A549 (cell line): ENCODE results near the gene HS3ST1. TPM values are rescaled to one million over a fixed set of nuclear protein-coding genes. Genes with fewer than 3 reads are reported as not detected.

Experiments used
- ATAC-seq, 2 experiments: fragments of 200-7000 bp in 1 of 2; fragments of >200 bp in 1 of 2; cut with Nextera tagmentation in 1 of 2; cut with Tn5 transposase in 1 of 2; 3 replicates each; pipeline versions ENCODE4 v1.8.0 to v1.9.1; 2018 to 2020; ENCODE audit warnings: mild to moderate bottlenecking in 1 of 2, moderate library complexity in 1 of 2
- CTCF ChIA-PET: fragments of 300-600 bp; sonication (Branson Sonifier 250); formaldehyde crosslinking; extraction: SDS; loops from one replicate; lab custom pipeline; 2021; ENCODE audit warnings: antibody characterized with exemption, inconsistent platforms; lab: Yijun Ruan, JAX
- POLR2A ChIA-PET: fragments of 350-600 bp; formaldehyde crosslinking; extraction: SDS; loops from one replicate; lab custom pipeline; 2021; ENCODE audit warnings: antibody characterized with exemption, inconsistent platforms; lab: Yijun Ruan, JAX
- DNase-seq, 2 experiments: peaks; one replicate each; pipeline versions ENCODE4 v3.0.0 to v3.0.0-alpha.2; 2011 to 2016; ENCODE audit warnings: low read depth in 1 of 2, low spot score in 1 of 2
- FAIRE-seq: peaks from 2 replicates; lab custom pipeline; 2011; peaks lifted over from hg19 to GRCh38; lab: Jason Lieb, UNC
- H3K27ac ChIP-seq, 2 experiments: fragments of >200 bp; sonication (Bioruptor Twin); formaldehyde crosslinking; 3 replicates each; pipeline ENCODE4 v1.5.1; 2016 to 2017
- H3K4me1 ChIP-seq: fragments of >200 bp; sonication (Bioruptor Twin); formaldehyde crosslinking; 3 replicates; pipeline ENCODE4 v1.6.1; 2016
- H3K4me2 ChIP-seq: fragments of >200 bp; sonication (Bioruptor Twin); formaldehyde crosslinking; 3 replicates; pipeline ENCODE4 v1.6.1; 2016
- H3K4me3 ChIP-seq: fragments of >200 bp; sonication (Bioruptor Twin); formaldehyde crosslinking; 3 replicates; pipeline ENCODE4 v1.5.1; 2016
- H3K9me3 ChIP-seq: fragments of >200 bp; sonication (Bioruptor Twin); formaldehyde crosslinking; 3 replicates; pipeline ENCODE4 v1.6.1; 2016
- BCL3 ChIP-seq: fragments of >200 bp; sonication (Bioruptor Twin); formaldehyde crosslinking; IDR thresholded peaks from 3 replicates; pipeline ENCODE4 v1.6.1; 2016
- BHLHE40 ChIP-seq: IDR thresholded peaks from 2 replicates; pipeline ENCODE4 v1.6.1; 2012; ENCODE audit warnings: low read depth, low read length, inconsistent platforms
- CBX8 ChIP-seq: fragments of 200-600 bp; sonication (generic); IDR thresholded peaks from 2 replicates; pipeline ENCODE4 v1.6.1; 2016
- EP300 ChIP-seq, 2 experiments: fragments of >200 bp; sonication (Bioruptor Twin); formaldehyde crosslinking; IDR thresholded peaks; 2 replicates in 1 of 2; 3 replicates in 1 of 2; pipeline ENCODE4 v1.6.1; 2016 to 2017
- ESRRA ChIP-seq: fragments of 150-350 bp; IDR thresholded peaks from 2 replicates; pipeline ENCODE4 v1.6.1; 2014; ENCODE audit warnings: mild to moderate bottlenecking, low read length, borderline replicate concordance
- FOSL2 ChIP-seq, 2 experiments: fragments of 450-650 bp in 1 of 2; fragments of >200 bp in 1 of 2; sonication (Bioruptor Twin) in 1 of 2; formaldehyde crosslinking; IDR thresholded peaks; 2 replicates each; pipeline versions ENCODE4 v1.5.0 to v1.6.1; 2016 to 2020; ENCODE audit warnings: mild to moderate bottlenecking in 1 of 2, moderate library complexity in 1 of 2
- GATA3 ChIP-seq: IDR thresholded peaks from 2 replicates; pipeline ENCODE4 v1.6.1; 2012; ENCODE audit warnings: borderline replicate concordance
- HDAC2 ChIP-seq: fragments of 200-600 bp; sonication (generic); IDR thresholded peaks from 2 replicates; pipeline ENCODE4 v1.6.1; 2016
- HEYL ChIP-seq: fragments of 250-450 bp; sonication (Bioruptor Pico); IDR thresholded peaks from 2 replicates; pipeline ENCODE4 v1.8.0; 2021; ENCODE audit warnings: mild to moderate bottlenecking, moderate library complexity
- HOXB5 ChIP-seq: fragments of 250-450 bp; sonication (Bioruptor Pico); IDR thresholded peaks from 2 replicates; pipeline ENCODE4 v1.5.0; 2020; ENCODE audit warnings: mild to moderate bottlenecking, moderate library complexity
- KDM1A ChIP-seq: fragments of 200-600 bp; sonication (generic); IDR thresholded peaks from 2 replicates; pipeline ENCODE4 v1.6.1; 2016; ENCODE audit warnings: low read depth, mild to moderate bottlenecking
- NPAS2 ChIP-seq: fragments of 250-450 bp; sonication (Bioruptor Pico); IDR thresholded peaks from 2 replicates; pipeline ENCODE4 v1.8.0; 2022; ENCODE audit warnings: mild to moderate bottlenecking, moderate library complexity, borderline replicate concordance
- NR3C1 ChIP-seq: fragments of >200 bp; sonication (Bioruptor Twin); formaldehyde crosslinking; IDR thresholded peaks from 3 replicates; pipeline ENCODE4 v1.6.1; 2017
- PBX3 ChIP-seq: IDR thresholded peaks from 2 replicates; pipeline ENCODE4 v1.6.1; 2012
- RARB ChIP-seq: fragments of 250-450 bp; sonication (Bioruptor Pico); IDR thresholded peaks from 2 replicates; pipeline ENCODE4 v1.8.0; 2021; ENCODE audit warnings: mild to moderate bottlenecking, moderate library complexity
- RFX5 ChIP-seq: fragments of 450-650 bp; IDR thresholded peaks from 2 replicates; pipeline ENCODE4 v1.7.1; 2014; ENCODE audit warnings: antibody characterized with exemption, mild to moderate bottlenecking, moderate library complexity
- SMC3 ChIP-seq: fragments of >200 bp; sonication (Bioruptor Twin); formaldehyde crosslinking; IDR thresholded peaks from 3 replicates; pipeline ENCODE4 v1.6.1; 2018; ENCODE audit warnings: inconsistent platforms
- SREBF2 ChIP-seq: fragments of 450-650 bp; IDR thresholded peaks from 2 replicates; pipeline ENCODE4 v1.6.1; 2014; ENCODE audit warnings: mild to moderate bottlenecking, moderate library complexity
- ZC3H11A ChIP-seq: fragments of 450-650 bp; IDR thresholded peaks from 2 replicates; pipeline ENCODE4 v1.6.1; 2014; ENCODE audit warnings: antibody characterized with exemption, mild to moderate bottlenecking
- ZNF302 ChIP-seq: fragments of 250-450 bp; sonication (Bioruptor Pico); IDR thresholded peaks from 2 replicates; pipeline ENCODE4 v1.9.0; 2021; ENCODE audit warnings: inconsistent platforms, mild to moderate bottlenecking, moderate library complexity
- WGBS: methylation state at CpG from one replicate; pipeline ENCODE4 v1.1.6; 2017; ENCODE audit errors: missing lambda C conversion rate; 5-methylcytosine and 5-hydroxymethylcytosine counted together
- polyA plus RNA-seq, 4 experiments: library from polyadenylated mRNA; depleted of rRNA in 3 of 4; stranded (reverse); fragments of >200 nt; fragmentation: RNase III in 1 of 4; extraction: RNeasy Plus Mini Kit Qiagen cat#74134 plus additional on column Dnase treatment in 1 of 4; gene quantifications; 2 replicates in 3 of 4; 3 replicates in 1 of 4; pipeline ENCODE4 v1.2.3, GENCODE V29; 2011 to 2017
- TF ChIP-seq, protein P1 (sequence below): fragments of 150-350 bp; IDR thresholded peaks from 2 replicates; pipeline ENCODE4 v1.6.1; 2014; ENCODE audit warnings: low read depth, mild to moderate bottlenecking, low read length
- TF ChIP-seq, protein P2 (sequence below): IDR thresholded peaks from 2 replicates; pipeline ENCODE4 v1.6.1; 2012

The HS3ST1 gene
- polyA plus RNA-seq, 2 of the 4 experiments (the other 2 are of a cell fraction) = 0.13 to 0.19 TPM

- FAIRE-seq = no peak
- Histone ChIP-seq H3K9me3 (no peaks in the 10 kb centered on the region), H3K4me3 (no peak overlapping the region), H3K27ac (no peak overlapping the region), H3K4me2 (no peak overlapping the region), H3K4me1 (no peaks in the 10 kb centered on the region)
- CTCF ChIA-PET = interaction anchor here (1.2 to 2.2 kb wide), 2 partner anchors 14 to 854 kb away, joined by 4 to 5 read pairs; no protein-coding TSS in a partner anchor
- DNase-seq = no peak
- no peak for ATAC-seq
- TF ChIP-seq KDM1A = no peak
- TF ChIP-seq BCL3 = no peak
- TF ChIP-seq, protein P1, sequence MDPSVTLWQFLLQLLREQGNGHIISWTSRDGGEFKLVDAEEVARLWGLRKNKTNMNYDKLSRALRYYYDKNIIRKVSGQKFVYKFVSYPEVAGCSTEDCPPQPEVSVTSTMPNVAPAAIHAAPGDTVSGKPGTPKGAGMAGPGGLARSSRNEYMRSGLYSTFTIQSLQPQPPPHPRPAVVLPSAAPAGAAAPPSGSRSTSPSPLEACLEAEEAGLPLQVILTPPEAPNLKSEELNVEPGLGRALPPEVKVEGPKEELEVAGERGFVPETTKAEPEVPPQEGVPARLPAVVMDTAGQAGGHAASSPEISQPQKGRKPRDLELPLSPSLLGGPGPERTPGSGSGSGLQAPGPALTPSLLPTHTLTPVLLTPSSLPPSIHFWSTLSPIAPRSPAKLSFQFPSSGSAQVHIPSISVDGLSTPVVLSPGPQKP = no peak
- TF ChIP-seq ZC3H11A = no peak
- TF ChIP-seq CBX8 = no peak
- TF ChIP-seq PBX3 = no peak
- TF ChIP-seq HDAC2 = no peak
- 75% methylated on average over 1 of the region's 1 CpG for WGBS
- POLR2A ChIA-PET = no interaction called here
Observed at GRCh38 chr4:11435557-11435956, 6.9 kb upstream of the HS3ST1 start.

GRCh38 chr4:11431111-11431510, 2.4 kb upstream of the HS3ST1 start:
- DNase-seq (no peak), ATAC-seq (no peak), FAIRE-seq (no peak)
- Histone ChIP-seq H3K4me3 (no peak overlapping the region), H3K9me3 (no peaks in the 10 kb centered on the region), H3K4me1 (no peaks in the 10 kb centered on the region), H3K27ac (no peak overlapping the region), H3K4me2 (no peak overlapping the region)
- WGBS = 64% methylated on average over 4 of the region's 4 CpGs
- TF ChIP-seq HDAC2 (no peak), RFX5 (no peak), KDM1A (no peak), GATA3 (no peak), ESRRA (no peak), RARB (CRISPR knock-in tag) (no peak), HEYL (CRISPR knock-in tag) (no peak), ZNF302 (CRISPR knock-in tag) (no peak), EP300 (IDR thresholded peaks at IDR 0.05) (no peak)
- POLR2A ChIA-PET = no interaction called here
- CTCF ChIA-PET = interaction anchor here (0.7 kb wide), 1 partner anchor 1601 kb away, joined by 3 read pairs; no protein-coding TSS in a partner anchor

- CTCF ChIA-PET = interaction anchor here (0.7 kb wide), 1 partner anchor 1600 kb away, joined by 3 read pairs; no protein-coding TSS in a partner anchor
- H3K9me3 ChIP-seq = no peaks in the 10 kb centered on the region
- no peaks in the 10 kb centered on the region for H3K4me1 ChIP-seq
- no peak for TF ChIP-seq RARB (CRISPR knock-in tag)
- no peak for TF ChIP-seq SREBF2
- TF ChIP-seq, protein P2, sequence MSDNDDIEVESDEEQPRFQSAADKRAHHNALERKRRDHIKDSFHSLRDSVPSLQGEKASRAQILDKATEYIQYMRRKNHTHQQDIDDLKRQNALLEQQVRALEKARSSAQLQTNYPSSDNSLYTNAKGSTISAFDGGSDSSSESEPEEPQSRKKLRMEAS = no peak
- no peak for TF ChIP-seq NR3C1
- TF ChIP-seq FOSL2 (IDR thresholded peaks at IDR 0.05) = no peak
- TF ChIP-seq FOSL2 (CRISPR knock-in tag; IDR thresholded peaks at IDR 0.05) = no peak
- TF ChIP-seq SMC3 = no peak
- no peak for TF ChIP-seq RFX5
- TF ChIP-seq BCL3 = no peak
- no peak for TF ChIP-seq NPAS2 (CRISPR knock-in tag)
- no peak for TF ChIP-seq HOXB5 (CRISPR knock-in tag)
- no peak for TF ChIP-seq BHLHE40
- WGBS = 87% methylated on average over 2 of the region's 2 CpGs
- no peak overlapping the region for H3K27ac ChIP-seq
- DNase-seq (no peak), ATAC-seq (no peak), FAIRE-seq (no peak)
- POLR2A ChIA-PET = no interaction called here
- no peak overlapping the region for H3K4me3 ChIP-seq
- peak overlapping the region; percentile 77; the same call in 2 of the 3 replicates for H3K4me2 ChIP-seq
Observed at GRCh38 chr4:11430536-11430935, 1.8 kb upstream of the HS3ST1 start.
